SK-N-MC (cell line): ENCODE data around the gene TSPAN5.

Experiments
- DNase-seq: peaks from one replicate; pipeline ENCODE4 v3.0.0-alpha.2; 2011; ENCODE audit warnings: low read depth, low spot score
- H3K27ac ChIP-seq: fragments of 200-600 bp; sonication (generic); 2 replicates; pipeline ENCODE4 v1.5.1; 2016; ENCODE audit warnings: mixed run types
- H3K36me3 ChIP-seq: fragments of 200-600 bp; sonication (generic); 2 replicates; pipeline ENCODE4 v1.6.1; 2017; ENCODE audit warnings: antibody characterized with exemption, low read length, mixed read lengths; ENCODE audit not compliant: insufficient read depth
- H3K4me3 ChIP-seq: fragments of 200-600 bp; sonication (generic); 2 replicates; pipeline ENCODE4 v1.5.1; 2016
- H3K9ac ChIP-seq: fragments of 200-600 bp; sonication (generic); 2 replicates; pipeline ENCODE4 v1.8.0; 2017; ENCODE audit warnings: mixed run types, mixed read lengths; ENCODE audit not compliant: insufficient read length
- H3K9me3 ChIP-seq: fragments of 200-600 bp; sonication (generic); 2 replicates; pipeline ENCODE4 v1.6.1; 2017; ENCODE audit warnings: low read depth, mild to moderate bottlenecking, antibody characterized with exemption, low read length, moderate library complexity, mixed read lengths
- EZH2 ChIP-seq: fragments of 200-600 bp; sonication (generic); IDR thresholded peaks from one replicate; pipeline ENCODE4 v1.6.1; 2017; ENCODE audit warnings: antibody characterized with exemption
- FOXP2 ChIP-seq: optimal IDR thresholded peaks from 2 replicates; pipeline ENCODE3; 2011; ENCODE audit warnings: mild to moderate bottlenecking, moderate library complexity; ENCODE audit not compliant: insufficient read depth; ENCODE audit errors: extremely low read length, control extremely low read depth
- POLR2AphosphoS5 ChIP-seq: IDR thresholded peaks from 2 replicates; pipeline ENCODE4 v1.6.1; 2012; ENCODE audit warnings: mild to moderate bottlenecking, low read depth, low read length, borderline replicate concordance

TSPAN5 gene

GRCh38 chr4:98618680-98619079 lies 39.7 kb downstream of the TSPAN5 start:
- H3K27ac ChIP-seq = no peak overlapping the region
- H3K9ac ChIP-seq = no peak overlapping the region
- DNase-seq = no peak
- no peaks in the 10 kb centered on the region for H3K36me3 ChIP-seq
- no peak for TF ChIP-seq FOXP2
- no peak for TF ChIP-seq EZH2
- TF ChIP-seq POLR2AphosphoS5 = no peak
- no peaks in the 10 kb centered on the region for H3K9me3 ChIP-seq
- H3K4me3 ChIP-seq = no peak overlapping the region

DNA sequence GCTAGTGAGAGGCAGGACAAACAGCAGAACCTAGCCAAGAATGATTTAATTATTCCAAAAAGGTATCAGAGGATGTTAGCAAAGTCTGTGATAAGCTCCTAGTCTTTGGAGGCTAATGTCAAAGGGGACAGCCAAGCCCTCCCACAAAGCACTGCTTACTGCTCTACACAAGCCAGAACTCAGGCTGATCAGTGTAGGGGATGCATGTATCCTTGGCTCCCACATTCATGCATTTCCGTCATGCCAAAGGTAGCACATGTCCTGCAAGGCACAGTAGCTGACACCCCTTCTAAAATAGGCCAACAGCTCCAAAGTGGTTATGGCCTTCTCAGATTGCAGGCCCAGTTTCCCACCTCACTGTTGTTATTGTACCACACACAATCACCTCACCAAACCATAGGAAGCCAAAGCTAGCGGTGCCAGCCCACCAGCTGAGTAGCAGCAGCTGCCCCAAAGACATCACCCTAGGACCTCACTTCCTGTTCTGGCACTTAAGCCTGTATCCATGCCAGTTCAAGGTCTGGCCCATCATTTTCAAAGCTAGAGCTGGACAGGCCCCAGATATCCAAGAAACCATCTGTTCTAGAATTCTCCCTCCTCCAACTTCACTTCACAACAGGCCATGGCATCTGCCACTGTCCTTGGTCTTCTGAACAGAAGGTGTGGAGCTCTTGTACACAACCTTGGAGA lies 40.9 kb downstream of the TSPAN5 start:
- H3K4me3 ChIP-seq = no peak overlapping the region
- no peak for DNase-seq
- no peak overlapping the region for H3K27ac ChIP-seq
- TF ChIP-seq POLR2AphosphoS5 = no peak
- TF ChIP-seq EZH2 = no peak
- no peak for TF ChIP-seq FOXP2
- no peaks in the 10 kb centered on the region for H3K9me3 ChIP-seq
- H3K9ac ChIP-seq = no peak overlapping the region
- no peaks in the 10 kb centered on the region for H3K36me3 ChIP-seq

- H3K9ac ChIP-seq = no peak overlapping the region
- no peaks in the 10 kb centered on the region for H3K9me3 ChIP-seq
- DNase-seq = no peak
- no peak overlapping the region for H3K27ac ChIP-seq
- no peak overlapping the region for H3K4me3 ChIP-seq
- H3K36me3 ChIP-seq = no peaks in the 10 kb centered on the region
- no peak for TF ChIP-seq FOXP2
- TF ChIP-seq EZH2 = no peak
- TF ChIP-seq POLR2AphosphoS5 = no peak
Measured at GRCh38 chr4:98615991-98616390, 42.4 kb downstream of the TSPAN5 start.

- H3K27ac ChIP-seq = no peak overlapping the region
- TF ChIP-seq FOXP2 = no peak
- no peak for TF ChIP-seq EZH2
- TF ChIP-seq POLR2AphosphoS5 = no peak
- no peak overlapping the region for H3K4me3 ChIP-seq
- no peak overlapping the region for H3K9ac ChIP-seq
- no peaks in the 10 kb centered on the region for H3K9me3 ChIP-seq
- DNase-seq = no peak
- H3K36me3 ChIP-seq = no peaks in the 10 kb centered on the region
Measured at GRCh38 chr4:98614662-98615061, 43.7 kb downstream of the TSPAN5 start.

DNA sequence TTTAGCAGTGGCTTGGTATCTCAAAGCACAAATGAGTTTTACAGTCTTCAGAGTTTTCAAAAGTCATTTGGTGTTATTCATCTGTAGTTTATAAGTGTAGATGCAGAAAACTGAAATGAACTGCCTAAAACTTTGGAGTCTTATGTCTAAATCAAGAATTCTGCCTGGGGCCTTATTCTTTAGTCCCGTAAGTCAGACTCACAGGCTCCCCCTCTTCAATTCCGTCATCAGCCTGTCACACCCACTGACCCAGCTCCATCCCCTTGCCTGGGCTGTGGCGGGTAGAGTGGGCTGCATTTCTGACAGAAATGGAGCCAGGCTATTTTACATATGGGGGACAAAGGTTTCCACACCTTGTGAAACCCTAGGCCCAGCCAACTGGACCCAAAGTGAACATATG lies 44.3 kb downstream of the TSPAN5 start:
- DNase-seq = no peak
- Histone ChIP-seq H3K36me3 (no peaks in the 10 kb centered on the region), H3K27ac (peak overlapping the region; percentile 59), H3K9ac (no peak overlapping the region), H3K9me3 (no peaks in the 10 kb centered on the region), H3K4me3 (peak overlapping the region; percentile 13; the same call in 1 of the 2 replicates)
- TF ChIP-seq POLR2AphosphoS5 (no peak), EZH2 (no peak), FOXP2 (no peak)

- DNase-seq = no peak
- H3K4me3 ChIP-seq = peak overlapping the region; percentile 13; the same call in 1 of the 2 replicates
- H3K9ac ChIP-seq = no peak overlapping the region
- peak overlapping the region; percentile 59 for H3K27ac ChIP-seq
- no peaks in the 10 kb centered on the region for H3K9me3 ChIP-seq
- H3K36me3 ChIP-seq = no peaks in the 10 kb centered on the region
- TF ChIP-seq EZH2 (no peak), FOXP2 (no peak), POLR2AphosphoS5 (no peak)
Measured at GRCh38 chr4:98613453-98614075, 44.8 kb downstream of the TSPAN5 start.

DNA sequence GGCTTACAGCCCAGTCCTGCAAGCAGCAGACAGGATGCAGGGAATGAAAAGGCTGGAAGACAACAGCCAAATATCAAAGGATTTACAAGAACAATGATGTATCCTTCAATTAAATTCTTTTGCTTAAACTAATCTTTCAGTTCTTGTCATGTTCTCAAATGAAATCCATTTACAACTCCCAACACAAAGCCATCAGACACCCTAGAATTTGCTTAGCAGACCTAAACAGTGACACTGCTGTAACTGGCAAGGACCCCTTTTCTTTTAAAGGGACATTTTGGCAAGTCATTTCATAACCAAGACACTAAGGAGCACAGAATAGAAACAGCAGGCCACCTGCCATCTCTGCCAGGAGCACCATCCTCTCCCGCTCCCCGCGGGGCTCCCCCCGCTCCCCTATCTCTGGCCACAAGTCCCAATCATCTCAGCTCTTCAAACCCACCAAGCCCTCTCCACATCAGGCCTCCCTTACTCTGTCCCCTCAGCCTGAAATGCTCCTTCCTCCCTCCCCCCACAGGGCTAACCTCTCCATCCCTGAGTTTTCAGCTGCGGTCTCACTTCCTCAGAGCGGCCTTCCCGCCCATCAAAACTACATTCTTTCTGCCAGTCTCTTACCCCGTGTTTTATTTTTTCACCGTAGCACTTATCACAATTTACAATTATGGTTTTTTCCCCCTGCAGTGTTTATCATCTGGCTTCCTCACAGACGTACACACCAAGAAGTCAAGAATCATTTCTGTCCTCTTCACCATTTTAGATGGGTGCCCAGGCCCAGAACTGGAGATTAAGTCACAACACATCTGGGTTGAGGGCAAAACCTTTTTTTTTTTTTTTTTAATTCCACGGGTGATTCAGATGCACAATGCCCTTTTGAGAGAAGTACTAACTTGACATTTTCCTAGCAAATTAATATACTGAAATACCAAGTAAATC lies 45.8 kb downstream of the TSPAN5 start:
- no peak for DNase-seq
- H3K9ac ChIP-seq = no peak overlapping the region
- H3K27ac ChIP-seq = peak overlapping the region; percentile 59
- no peak for TF ChIP-seq POLR2AphosphoS5
- no peak for TF ChIP-seq FOXP2
- no peak for TF ChIP-seq EZH2
- H3K36me3 ChIP-seq = no peaks in the 10 kb centered on the region
- no peak overlapping the region for H3K4me3 ChIP-seq
- H3K9me3 ChIP-seq = no peaks in the 10 kb centered on the region
